DMS53 treated with DMSO at 0.1 percent for 48 hours (cell line): ENCODE data around the gene HCFC1R1.

ENCODE experiments used
- DNase-seq: peaks from one replicate; lab custom pipeline; 2025; ENCODE audit not compliant: unreplicated experiment; lab: John Stamatoyannopoulos, UW

HCFC1R1 gene

GRCh38 chr16:3035972-3036725, 12.4 kb upstream of the HCFC1R1 start:
- no peak for DNase-seq

DNA sequence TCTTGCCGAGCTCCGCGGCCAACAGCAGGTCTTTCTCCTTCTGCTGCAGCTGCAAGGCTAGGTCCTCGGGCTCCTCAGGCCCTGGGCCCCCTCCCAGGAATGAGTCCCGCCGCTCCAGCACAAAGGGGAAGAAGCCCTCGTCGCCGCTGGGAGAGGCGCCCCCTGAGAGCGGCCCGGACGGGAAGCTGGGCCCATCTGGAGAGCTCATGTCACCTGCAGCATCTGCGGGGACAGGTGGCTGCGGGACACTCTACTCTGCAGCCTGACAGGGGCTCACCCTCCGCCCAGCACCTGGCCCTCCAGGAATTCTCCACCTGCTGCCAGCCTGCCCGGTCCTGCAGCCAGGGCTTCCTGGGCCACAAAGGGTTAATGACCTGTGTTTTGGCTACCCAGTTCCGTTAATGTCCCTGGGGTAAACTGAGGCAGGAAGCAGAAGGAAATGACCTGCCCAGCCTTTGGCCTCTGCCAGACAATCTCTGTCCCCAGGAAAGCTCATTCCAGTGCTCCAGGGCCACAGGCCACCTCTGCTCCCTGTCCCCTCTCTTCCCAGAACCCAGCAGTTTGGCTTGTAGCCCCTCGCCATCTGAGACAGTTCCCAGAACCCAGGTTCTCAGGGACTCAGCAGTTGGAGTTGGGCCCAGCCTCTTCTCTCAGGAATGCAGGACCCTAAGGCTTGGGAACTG, 11.7 kb upstream of the HCFC1R1 start:
- DNase-seq: no peak

- DNase-seq: no peak
Measured at GRCh38 chr16:3032624-3033023, 8.9 kb upstream of the HCFC1R1 start.

GRCh38 chr16:3030222-3031212, 6.8 kb upstream of the HCFC1R1 start:
- DNase-seq: no peak

GRCh38 chr16:3029491-3030221, 5.9 kb upstream of the HCFC1R1 start:
- no peak for DNase-seq

DNA sequence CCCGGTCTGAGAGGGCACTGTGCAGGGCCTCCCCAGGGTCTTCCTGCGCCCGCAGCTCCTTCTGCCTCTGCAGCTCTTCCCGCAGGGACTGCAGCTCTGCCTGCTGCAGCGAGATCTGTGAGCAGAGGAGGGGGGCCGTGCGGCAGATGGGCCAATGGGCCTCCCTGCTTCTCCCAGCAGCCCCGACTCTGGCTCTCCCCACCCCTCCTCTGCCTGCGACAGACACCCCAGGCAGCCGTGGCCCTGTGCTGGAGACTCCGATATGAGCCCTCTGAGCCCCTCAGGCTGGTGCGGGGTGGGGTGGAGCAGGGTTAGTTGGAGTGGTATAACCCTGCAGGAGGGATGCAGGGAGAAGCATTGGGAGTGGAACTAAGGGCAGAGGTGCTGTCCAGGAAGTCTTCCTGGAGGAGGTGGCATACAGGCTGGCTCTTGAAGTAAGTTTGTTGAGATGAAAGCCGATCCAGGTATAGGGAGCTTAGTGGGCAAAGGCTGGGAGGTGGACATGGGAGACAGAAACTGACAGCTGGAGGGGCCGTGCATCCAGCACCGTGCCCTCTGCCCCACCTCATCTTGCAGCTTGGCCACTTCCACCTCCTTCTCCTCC, 5.1 kb upstream of the HCFC1R1 start:
- DNase-seq: no peak

GRCh38 chr16:3027983-3028715, 4.4 kb upstream of the HCFC1R1 start:
- DNase-seq: peak; percentile 53

- no peak for DNase-seq
Measured at GRCh38 chr16:3027489-3027795, 3.7 kb upstream of the HCFC1R1 start.

DNA sequence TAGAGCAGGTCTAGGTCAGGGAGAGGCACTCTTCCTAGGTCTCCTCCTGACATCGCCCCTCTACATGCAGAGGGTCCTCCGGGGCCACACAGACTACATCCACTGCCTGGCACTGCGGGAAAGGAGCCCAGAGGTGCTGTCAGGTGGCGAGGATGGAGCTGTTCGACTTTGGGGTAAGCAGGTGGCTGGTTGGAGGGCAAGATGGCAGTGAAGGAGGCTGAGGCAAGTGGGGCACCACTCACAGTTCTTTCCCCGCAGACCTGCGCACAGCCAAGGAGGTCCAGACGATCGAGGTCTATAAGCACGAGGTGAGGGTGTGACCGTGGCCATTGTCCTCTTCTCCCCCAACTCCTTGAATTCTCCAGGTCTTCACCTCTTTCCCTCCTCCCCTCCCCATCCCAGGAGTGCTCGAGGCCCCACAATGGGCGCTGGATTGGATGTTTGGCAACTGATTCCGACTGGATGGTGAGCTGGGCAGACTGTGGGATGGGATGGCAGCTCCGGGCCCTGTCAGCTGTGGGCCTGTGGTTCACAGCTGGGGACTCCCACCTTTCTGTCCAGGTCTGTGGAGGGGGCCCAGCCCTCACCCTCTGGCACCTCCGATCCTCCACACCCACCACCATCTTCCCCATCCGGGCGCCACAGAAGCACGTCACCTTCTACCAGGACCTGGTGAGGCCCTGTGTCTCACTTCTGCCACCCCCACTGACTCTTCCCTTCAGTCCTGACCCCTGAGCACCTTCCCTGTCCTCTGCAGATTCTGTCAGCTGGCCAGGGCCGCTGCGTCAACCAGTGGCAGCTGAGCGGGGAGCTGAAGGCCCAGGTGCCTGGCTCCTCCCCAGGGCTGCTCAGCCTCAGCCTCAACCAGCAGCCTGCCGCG, 3.1 kb upstream of the HCFC1R1 start:
- no peak for DNase-seq

GRCh38 chr16:3026003-3026378, 2.2 kb upstream of the HCFC1R1 start:
- no peak for DNase-seq

DNA sequence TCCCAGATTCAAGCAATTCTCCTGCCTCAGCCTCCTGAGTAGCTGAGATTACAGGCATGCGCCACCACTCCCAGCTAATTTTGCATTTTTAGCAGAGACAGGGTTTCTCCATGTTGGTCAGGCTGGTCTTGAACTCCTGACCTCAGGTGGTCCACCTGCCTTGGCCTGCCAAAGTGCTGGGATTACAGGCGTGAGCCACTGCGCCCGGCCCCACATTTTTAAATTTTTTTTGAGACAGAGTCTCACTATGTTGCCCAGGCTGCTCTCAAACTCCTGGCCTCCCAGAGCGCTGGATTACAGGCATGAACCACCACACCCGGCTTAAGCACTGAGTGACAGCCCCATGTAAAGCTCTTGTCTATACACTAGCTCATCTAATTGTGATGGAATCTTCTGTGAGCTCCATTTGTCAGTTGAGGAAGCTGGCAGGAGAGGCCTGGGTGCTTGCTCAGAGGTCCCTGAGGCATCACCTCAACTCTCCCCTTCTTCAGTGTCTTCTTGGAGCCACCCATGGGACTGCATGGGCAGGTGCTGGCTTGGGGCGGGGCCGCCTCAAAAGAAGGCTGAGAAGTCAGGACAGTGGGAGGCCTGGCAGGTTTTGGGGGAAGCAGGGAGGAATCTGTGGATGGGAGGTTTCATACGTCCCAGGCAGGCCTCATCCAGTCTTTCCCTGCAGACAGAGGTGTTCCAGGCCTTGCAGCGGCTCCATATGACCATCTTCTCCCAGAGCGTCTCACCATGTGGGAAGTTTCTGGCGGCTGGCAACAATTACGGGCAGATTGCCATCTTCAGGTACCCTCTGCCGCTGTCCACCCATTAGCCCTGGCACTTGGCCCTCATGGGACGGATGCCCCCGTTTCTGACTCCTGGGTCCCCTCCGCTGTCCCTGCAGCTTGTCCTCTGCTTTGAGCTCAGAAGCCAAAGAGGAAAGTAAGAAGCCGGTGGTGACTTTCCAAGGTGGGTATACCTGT, 1.6 kb upstream of the HCFC1R1 start:
- DNase-seq: no peak

GRCh38 chr16:3023415-3023668, 400 bp downstream of the HCFC1R1 start:
- DNase-seq: no peak

- no peak for DNase-seq
Measured at GRCh38 chr16:3022684-3023414, 893 bp downstream of the HCFC1R1 start.

DNA sequence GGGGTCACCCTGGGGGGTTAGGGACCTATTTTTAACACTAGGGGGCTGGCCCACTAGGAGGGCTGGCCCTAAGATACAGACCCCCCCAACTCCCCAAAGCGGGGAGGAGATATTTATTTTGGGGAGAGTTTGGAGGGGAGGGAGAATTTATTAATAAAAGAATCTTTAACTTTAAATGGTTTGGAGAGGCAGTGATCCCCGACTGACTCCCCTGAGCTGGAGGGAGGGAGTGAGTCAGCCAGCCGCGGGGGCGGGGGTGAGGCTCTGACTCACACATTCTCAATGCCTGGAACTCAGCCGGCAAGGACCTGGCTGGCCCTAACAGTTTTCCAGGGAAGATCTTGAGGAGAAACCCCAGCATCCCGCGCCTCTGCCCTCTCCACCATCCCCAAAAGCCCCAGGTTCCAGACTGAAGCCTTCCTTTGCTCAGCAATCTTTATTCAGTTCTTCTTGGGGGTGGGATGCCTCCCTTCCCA, 1.5 kb downstream of the HCFC1R1 start:
- peak; percentile 48 for DNase-seq

GRCh38 chr16:3021449-3022207, 2.1 kb downstream of the HCFC1R1 start:
- DNase-seq: peak; percentile 39

DNA sequence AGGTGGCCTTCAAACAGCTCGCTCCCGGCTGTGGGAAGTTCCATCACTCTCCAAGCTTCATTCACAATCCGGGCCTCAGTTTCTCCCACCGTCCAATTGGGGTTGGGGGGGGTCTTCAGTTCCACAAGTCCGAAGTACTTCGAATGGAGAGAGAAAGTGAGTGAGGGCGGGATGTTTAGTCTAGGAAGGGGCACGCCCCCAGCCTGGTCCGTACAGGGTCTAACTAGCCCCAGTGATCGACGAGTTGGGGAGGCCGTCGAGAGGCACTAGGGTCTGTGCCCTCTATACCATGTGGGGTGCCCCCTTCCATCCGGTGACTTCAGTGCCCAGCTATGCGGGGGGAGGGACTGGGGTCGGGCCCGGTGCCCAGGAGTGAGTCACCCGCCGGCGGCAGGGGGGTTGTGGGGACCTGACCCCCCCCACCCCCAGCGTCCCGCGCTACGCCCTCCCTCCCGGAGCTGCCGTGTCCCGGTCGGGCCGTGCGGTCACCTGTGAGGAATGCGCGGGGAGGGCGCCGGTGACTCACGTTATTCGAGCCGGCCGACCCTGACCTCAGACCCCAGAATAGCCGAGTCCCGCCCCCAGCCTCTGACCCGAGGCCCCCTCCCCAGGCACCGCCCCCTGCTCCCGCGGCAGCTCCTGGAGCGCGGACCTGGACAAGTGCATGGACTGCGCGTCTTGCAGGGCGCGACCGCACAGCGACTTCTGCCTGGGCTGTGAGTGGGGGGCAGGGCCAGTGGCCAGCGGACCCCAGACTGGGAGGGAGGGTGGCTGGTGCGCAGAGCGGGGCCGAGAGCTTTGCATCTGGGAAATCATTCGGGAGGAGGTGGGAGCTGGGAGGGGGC, 2.9 kb downstream of the HCFC1R1 start:
- no peak for DNase-seq
